Subcutaneous adipose tissue (tissue), 4 donors: ENCODE data around the gene XRCC3. TPM values are rescaled to one million over a fixed set of nuclear protein-coding genes. Genes with fewer than 3 reads are reported as not detected.

Experiments used
- CTCF ChIP-seq: fragments of 450-650 bp; IDR thresholded peaks from one replicate; pipeline ENCODE4 v1.5.1; 2016; ENCODE audit warnings: low read depth, mild to moderate bottlenecking, control low read depth, antibody characterized with exemption, moderate library complexity
- small RNA-seq: library from RNA; depleted of rRNA; stranded (forward); fragments of <200 nt; gene quantifications from one replicate; pipeline ENCODE3, GENCODE V24; 2016
- total RNA-seq, 4 donors: library from RNA; depleted of rRNA; stranded (reverse); fragments of >200 nt; gene quantifications; one replicate each; pipeline ENCODE4 v1.1.0, GENCODE V29; 2016

The XRCC3 gene
- total RNA-seq, 4 donors from 2014 or later = 2.4 to 6.0 (median 4.4) TPM

- TF ChIP-seq CTCF = no peak
Measured at GRCh38 chr14:103654619-103655018, 60.6 kb downstream of the XRCC3 start.

- TF ChIP-seq CTCF = no peak
Measured at GRCh38 chr14:103653805-103654204, 61.4 kb downstream of the XRCC3 start.

GRCh38 chr14:103652806-103653205 lies 62.4 kb downstream of the XRCC3 start:
- TF ChIP-seq CTCF = no peak

- no peak for TF ChIP-seq CTCF
Measured at GRCh38 chr14:103651585-103651984, 63.7 kb downstream of the XRCC3 start.

GRCh38 chr14:103650213-103650612 lies 65.0 kb downstream of the XRCC3 start:
- no peak for TF ChIP-seq CTCF

- no peak for TF ChIP-seq CTCF
Measured at GRCh38 chr14:103649001-103649400, 66.2 kb downstream of the XRCC3 start.

Small RNAs within 50 kb of the gene (small RNA-seq; reads per million reads assigned to genes)
- 0.49 reads per million for gene RF00019

Other genes with a start within 250 kb of the XRCC3 start
- 100 to 1,000 TPM in 2 of 4 donors, 10 to 100 TPM in 2; 53.8 to 512 (median 182) TPM for gene CKB, start 192.6 kb downstream of the XRCC3 start, total RNA-seq
- 10 to 100 TPM in 2 of 4 donors, 1 to 10 TPM in 2; 3.1 to 13.9 (median 9.9) TPM for gene TRMT61A, start 186.3 kb downstream of the XRCC3 start, total RNA-seq
- 10 to 100 TPM; 35.7 to 53.8 (median 46.9) TPM for gene BAG5, start 152.8 kb downstream of the XRCC3 start, total RNA-seq
- gene COA8, start 152.5 kb downstream of the XRCC3 start, total RNA-seq = 10 to 100 TPM; 35.1 to 59.9 (median 49.2) TPM
- 100 to 1,000 TPM; 186 to 347 (median 291) TPM for gene KLC1, start 86.2 kb downstream of the XRCC3 start, total RNA-seq
- 100 to 1,000 TPM in 3 of 4 donors, 10 to 100 TPM in 1; 78.7 to 175 (median 139) TPM for gene ZFYVE21, start 359 bp upstream of the XRCC3 start, total RNA-seq
- 10 to 100 TPM in 1 of 4 donors, 1 to 10 TPM in 3; 3.6 to 18.8 (median 8.6) TPM for gene PPP1R13B, start 132.1 kb upstream of the XRCC3 start, total RNA-seq
- gene TDRD9, start 213.0 kb upstream of the XRCC3 start, total RNA-seq = 1 to 10 TPM in 3 of 4 donors, under 1 TPM in 1; 0.38 to 3.9 (median 1.2) TPM
- not detected for gene RD3L, start 227.1 kb upstream of the XRCC3 start, total RNA-seq